Limb (tissue), 2 donors: ENCODE data around the gene MAGED1.

Experiments
- DNase-seq, 2 donors: peaks; one replicate each; pipeline ENCODE4 v3.0.0-alpha.2; 2016; ENCODE audit errors: extremely low spot score in 2 of 2

The MAGED1 gene, protein sequence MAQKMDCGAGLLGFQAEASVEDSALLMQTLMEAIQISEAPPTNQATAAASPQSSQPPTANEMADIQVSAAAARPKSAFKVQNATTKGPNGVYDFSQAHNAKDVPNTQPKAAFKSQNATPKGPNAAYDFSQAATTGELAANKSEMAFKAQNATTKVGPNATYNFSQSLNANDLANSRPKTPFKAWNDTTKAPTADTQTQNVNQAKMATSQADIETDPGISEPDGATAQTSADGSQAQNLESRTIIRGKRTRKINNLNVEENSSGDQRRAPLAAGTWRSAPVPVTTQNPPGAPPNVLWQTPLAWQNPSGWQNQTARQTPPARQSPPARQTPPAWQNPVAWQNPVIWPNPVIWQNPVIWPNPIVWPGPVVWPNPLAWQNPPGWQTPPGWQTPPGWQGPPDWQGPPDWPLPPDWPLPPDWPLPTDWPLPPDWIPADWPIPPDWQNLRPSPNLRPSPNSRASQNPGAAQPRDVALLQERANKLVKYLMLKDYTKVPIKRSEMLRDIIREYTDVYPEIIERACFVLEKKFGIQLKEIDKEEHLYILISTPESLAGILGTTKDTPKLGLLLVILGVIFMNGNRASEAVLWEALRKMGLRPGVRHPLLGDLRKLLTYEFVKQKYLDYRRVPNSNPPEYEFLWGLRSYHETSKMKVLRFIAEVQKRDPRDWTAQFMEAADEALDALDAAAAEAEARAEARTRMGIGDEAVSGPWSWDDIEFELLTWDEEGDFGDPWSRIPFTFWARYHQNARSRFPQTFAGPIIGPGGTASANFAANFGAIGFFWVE

DNA sequence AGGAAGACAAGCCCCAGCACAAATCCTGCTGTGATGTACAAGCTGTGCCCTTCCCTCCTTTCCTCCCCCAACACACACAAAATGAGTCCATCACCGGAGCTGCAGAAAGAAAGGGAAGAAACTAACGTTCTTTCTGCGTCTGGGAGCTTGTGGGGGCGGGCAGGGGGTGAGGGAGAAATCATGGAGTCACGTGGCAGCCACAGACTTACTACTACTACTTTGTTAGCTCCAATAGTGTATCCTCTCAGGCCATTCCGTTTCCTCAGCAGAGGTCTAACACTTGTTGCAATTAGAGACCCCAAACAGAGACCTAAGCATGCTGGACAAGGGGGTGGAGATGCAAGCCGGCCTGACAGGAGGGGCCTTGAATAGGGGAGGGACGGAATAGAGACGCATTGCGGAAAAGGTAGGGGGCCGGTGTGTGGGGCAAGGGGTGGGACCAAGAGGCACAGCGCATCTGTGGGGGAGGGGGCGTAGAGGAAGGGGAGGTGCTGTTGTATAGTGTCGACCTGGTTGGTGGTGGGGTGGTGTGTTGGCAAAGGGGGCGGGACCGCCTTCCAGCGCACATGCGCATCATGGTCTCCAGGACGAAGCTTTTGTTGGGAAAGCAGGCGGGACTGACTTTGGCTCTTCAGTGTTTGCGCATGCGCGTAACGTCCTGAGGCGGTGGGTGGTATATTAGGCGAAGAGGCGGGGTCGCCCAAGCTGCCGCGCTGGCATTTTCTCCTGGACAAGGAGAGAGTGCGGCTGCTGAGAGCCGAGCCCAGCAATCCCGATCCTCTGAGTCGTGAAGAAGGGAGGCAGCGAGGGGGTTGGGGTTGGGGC, at the start of gene MAGED1:
Gene MAGED1, plus strand, starts transcription at position 703 of the 825 bp plus-strand sequence. CDS start 682 bp downstream, outside the sequence.
- DNase-seq, result peak; percentile 92 to 94

DNA sequence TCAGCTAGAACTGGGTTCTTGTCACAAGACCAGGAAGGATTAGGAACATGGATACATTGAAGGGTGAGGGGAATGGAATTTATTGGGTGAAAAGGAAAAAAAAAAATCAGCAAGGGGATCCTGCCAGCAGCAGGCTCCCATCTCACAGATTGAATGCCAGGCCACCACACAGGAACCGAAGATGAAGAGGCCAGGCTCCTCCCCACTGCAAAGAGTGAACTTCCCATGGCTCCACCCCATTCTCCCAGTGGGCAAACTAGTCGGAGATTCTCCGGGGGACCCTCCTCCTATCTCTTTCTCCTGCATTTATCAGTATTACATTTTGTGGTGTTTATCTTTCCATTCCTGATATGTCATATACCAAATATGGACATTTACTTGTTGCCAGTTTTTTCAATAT, 46.0 kb upstream of the MAGED1 start:
- DNase-seq, result no peak

DNA sequence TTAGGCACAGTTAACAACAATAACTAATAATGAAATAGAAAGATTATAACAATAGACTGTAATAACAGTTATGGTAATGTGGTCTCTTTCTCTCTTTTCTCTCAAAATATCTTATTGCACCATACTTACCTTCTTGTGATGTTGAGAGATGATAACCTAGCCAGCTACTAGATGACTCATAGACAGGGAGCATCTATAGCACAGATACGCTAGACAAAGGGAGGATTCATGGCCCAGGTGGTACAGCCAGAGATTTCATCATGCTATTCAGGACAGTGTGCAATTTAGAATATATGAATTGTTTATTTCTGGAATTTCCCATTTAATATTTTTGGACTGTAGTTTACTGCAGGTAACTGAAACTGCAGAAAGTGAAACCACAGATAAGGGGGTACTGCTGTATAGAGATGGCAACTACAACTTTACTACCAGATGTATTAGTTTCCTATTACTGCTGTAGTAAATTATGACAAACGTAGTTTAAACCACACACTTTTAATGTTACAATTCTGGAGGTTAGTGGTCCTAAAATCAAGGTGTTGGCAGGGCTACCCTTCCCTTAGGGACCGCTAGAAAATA, 41.8 kb upstream of the MAGED1 start:
- DNase-seq, result no peak

DNA sequence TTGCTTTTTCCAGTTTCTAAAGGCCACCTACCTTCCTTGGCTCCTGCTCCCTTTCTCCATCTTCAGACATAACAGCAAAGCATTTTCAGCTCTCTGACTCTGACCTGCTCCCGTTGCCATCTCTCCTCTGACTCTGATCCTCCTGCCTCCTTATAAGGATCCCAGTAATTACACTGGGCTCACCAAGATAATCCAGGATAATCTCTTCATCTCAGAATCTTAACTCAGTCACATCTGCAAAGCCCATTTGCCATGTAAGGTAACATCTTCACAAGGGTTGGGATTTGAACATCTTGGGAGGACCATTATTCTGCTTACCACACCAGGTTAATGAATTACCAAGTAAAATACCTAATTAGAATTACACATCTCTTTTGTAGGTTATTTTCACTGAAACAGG, 41.3 kb upstream of the MAGED1 start:
- no peak for DNase-seq

DNA sequence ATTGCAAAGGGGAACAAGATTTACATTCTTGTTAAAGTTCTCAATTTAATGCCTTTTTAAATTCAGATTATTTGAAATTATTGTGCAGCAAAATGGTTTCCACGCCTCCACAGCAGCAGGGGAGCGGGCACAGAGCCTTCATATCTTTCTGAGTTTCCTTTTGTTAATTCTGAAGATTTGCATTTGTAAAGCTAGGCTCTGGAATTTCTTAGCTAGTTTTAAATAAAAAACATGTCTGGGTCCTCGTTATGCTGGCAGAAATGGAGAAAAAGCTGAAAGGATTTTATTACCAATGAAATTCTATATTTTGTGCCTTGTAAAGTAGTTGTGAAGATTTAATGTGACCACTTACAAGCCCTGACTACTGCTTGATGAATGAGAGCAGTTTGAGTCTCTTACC, 40.8 kb upstream of the MAGED1 start:
- no peak for DNase-seq

DNA sequence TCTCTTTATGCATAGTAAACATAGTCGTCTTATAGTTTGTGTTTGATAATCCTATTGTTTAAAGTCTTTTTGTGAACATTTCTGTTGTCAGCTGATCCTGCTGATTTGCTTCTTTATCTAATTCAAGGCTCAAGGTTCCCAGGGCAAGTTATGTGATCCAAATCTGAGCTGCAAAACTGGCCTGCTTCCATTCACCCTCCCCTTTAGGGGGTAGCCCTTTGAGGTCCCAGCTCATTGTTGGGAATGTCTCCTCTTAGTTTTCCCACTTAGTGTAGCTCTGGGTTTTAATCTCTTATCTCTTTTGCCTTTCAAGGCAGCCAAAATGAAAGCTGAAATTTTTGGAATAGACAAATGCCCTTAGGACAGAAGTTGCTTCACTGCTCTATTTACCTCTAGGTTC, 40.2 kb upstream of the MAGED1 start:
- DNase-seq, result no peak

DNA sequence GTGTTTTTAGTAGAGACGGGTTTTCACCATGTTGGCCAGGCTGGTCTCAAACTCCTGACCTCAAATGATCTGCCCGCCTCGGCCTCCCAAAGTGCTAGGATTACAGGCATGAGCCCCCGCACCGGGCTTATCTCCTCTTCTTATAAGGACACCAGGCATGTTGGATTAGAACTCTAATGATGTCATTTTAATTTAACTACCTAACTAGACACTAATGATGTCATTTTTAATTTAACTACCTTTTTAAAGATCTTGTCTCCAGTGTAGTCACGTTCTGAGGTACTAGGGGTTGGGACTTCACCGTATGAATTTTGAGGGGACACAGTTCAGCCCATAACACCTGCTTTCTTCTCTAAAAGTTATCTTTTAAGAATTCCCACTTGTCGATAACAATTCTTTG, 37.7 kb upstream of the MAGED1 start:
- no peak for DNase-seq

DNA sequence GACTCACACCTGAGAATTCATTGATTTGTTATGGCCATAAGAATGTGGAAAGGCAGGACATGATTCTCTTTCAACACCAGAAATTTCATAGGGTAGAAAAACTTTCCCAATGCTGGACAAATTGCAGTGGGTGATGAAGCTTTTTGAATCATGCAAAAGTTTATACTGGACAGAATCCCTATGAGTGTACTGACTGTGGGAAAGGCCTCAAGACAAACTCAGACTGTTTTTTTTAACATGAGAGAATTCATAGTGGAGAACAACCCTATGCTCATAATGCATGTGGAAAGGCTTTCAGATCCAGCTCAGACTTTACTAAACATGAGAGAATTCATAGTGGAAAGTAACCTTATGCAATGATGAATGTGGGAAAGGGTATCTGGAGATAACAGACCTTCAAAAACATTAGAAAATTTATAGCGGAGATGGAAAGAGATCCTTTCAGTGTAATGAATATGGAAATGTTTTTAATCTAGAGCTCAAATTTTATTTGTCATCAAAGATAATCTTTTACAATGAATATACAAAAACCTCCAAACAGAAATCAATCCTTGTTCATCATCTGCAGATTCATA, 36.2 kb upstream of the MAGED1 start:
- DNase-seq, result no peak

DNA sequence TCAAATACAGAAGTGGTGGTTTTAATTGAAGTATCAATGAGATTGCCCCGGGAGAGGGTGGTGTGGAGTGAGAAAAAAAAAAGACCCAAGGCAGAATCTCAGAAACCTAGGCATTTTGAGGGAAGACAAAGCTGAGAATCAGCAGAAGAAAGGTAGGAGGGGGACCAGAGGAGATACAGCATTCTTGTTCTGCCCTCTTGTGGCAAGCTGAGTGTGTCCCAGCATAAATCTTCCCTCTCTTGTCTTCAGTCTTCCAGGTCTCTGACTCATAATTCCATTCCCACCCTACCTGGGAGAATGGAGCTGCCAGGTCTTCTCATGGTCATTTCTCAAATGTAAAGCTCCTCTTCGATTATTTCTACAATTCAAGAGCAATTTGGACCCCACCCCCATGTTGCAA, 32.7 kb upstream of the MAGED1 start:
- DNase-seq, result peak in 1 of 2 donors; percentile 9

DNA sequence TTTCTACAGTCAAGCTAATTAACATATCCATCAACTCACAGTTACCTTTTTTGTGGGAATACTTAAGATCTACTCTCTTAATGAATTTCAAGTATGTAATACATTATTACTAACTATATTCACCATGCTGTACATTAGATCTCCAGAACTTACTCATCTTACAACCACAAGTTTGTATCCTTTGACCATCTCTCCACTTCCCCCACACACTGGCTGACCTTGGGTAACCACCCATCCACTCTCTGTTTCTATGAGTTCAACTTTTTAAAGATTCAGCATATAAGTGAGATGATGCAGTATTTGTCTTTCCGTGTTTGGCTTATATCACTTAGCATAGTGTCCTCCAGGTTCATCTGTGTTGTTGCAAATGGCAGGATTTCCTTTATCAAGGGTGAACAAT, 30.5 kb upstream of the MAGED1 start:
- no peak for DNase-seq

DNA sequence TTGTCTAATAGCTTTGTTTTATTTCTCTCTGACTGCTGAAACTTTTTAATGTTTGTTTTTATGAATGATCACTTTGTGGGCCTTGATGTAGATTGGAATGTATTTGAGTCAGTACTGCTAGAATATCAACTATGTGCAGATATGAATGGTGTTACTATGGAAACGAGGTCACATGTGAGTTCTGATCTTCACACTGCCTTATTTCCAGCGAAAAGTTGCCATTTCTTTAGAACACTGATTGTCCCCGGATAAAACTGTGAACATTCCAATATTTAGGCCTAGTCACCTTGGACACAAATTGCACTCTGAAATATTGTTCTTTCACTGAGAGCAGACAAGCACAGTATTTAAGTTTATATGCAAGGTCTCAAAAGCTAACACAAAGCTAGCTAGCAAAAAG, 27.2 kb upstream of the MAGED1 start:
- DNase-seq, result no peak

DNA sequence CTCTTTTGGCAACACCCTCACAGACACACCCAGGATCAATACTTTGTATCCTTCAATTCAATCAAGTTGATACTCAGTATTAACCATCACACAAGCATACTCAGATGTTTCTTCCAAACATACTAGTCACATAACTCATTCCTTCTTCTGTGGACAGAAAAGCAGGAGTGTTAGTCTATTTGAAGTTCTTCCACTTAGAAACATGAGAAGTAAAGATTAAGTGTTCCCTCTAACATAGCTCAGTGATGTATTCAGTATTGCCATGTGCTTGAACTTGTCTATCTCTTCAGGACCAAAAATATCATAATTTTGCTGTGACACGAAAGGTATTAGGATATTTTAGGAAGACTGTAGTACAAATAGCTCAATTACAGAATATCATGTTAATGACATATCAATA, 25.8 kb upstream of the MAGED1 start:
- DNase-seq, result no peak

DNA sequence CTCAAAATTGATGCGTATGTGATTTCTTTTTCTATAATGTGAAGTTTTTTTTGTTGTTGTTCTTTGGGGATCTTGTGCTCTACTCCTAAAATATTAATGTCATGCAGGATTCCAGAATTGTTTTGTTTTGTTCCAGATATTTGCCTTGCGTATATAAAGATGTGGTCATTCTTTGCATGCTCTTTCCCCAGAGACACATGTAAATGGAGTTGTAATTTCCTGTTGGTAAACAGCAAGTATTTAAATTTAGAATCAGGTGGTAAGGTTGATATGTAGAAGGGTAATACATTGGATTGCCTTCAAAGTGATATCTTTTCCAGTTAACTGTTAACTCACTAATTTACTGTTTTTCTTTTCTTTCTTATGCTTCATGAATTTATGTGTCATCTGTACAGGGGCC, 23.1 kb upstream of the MAGED1 start:
- no peak for DNase-seq

DNA sequence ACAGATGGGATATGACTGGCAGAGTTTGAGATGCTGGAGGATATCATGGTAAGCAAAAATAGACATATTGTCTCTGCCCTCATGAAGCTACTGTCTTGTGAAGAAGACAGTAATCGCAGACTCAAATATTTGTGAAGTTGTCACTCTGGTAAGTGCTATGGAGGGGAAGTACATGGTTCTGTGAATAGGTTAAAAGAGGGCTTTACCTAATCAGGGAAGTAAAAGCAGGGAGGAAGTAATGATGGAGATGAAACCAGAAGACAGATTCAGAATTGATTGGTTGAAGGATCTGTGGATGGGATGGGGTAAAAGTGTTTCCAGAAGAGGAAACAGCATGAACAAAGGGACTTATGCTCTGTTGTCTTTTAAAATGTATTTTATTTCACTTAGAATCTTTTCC, 19.3 kb upstream of the MAGED1 start:
- DNase-seq, result no peak

DNA sequence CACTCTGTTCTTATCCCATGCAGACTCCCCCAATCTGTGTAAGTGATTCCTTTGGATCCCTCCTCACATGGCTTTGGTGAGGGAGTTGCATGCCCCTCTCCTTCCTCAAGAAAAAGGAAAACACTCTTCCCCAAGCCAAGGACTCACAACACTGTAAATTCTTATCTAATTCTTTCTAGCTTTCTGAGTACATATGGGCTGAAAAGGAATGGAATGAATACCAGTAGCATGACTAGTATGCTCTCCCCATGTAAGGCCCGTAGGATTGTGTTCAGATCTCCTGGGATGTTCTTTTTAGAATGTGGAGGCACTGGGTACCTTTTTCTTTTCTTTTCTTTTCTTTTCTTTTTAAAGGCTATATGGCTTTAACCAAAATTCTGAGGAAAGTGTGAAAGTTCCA, 17.0 kb upstream of the MAGED1 start:
- no peak for DNase-seq

DNA sequence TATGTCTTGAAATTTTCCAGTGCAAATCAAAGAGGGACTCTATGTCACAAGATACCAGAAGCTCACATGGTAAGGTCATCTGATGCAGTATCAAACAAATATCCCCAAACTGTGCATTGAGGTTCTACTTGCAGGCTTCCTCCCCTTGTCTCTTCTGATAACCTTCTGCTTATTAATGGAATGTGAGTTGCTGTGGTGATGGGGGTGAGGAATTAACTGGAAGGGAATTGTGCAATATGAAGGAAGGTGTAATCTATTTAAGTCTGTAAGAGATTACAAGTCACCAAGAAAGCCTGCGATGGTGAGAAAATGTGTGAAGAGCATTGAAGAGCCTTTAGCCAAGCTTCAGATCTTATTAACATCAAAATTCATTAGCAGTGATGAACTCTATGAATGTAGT, 15.4 kb upstream of the MAGED1 start:
- DNase-seq, result no peak

DNA sequence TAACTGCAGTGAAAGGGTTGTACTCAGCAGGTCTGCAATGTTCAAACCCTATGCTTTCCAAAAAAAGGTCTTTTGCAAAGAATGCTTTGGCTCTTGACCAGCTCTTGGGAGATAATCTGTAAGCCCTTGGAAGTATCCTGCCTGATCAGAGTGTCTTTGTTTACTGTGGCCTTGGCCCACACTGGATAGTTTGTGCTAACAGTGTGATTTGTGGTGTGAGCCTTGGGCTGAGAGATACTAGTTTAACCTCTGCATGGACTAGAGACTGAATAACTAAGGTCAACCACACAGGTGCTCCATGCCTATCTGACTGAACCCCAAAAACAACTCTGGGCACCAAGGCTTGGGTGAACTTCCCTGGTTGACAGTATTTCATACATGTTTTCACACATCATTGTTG, 3.6 kb upstream of the MAGED1 start:
- no peak for DNase-seq

DNA sequence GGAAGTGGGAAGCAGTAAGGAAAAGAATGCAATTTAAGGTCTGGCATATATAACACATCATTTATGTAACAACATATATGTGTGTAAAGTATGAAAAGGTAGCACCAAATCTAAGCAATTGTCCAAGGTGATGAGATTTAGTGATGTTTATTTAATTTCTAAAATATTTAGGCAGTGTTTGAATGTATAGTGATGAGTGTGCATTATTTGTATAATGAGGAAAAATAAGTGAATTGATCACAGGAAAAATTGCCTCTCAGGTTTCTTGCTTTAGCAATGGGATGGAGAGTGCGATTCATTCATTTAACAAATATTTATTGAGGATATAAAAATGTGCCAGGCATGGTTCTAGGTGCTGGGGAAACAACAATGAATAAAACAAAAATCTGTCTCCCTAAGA, 2.2 kb upstream of the MAGED1 start:
- DNase-seq, result no peak

DNA sequence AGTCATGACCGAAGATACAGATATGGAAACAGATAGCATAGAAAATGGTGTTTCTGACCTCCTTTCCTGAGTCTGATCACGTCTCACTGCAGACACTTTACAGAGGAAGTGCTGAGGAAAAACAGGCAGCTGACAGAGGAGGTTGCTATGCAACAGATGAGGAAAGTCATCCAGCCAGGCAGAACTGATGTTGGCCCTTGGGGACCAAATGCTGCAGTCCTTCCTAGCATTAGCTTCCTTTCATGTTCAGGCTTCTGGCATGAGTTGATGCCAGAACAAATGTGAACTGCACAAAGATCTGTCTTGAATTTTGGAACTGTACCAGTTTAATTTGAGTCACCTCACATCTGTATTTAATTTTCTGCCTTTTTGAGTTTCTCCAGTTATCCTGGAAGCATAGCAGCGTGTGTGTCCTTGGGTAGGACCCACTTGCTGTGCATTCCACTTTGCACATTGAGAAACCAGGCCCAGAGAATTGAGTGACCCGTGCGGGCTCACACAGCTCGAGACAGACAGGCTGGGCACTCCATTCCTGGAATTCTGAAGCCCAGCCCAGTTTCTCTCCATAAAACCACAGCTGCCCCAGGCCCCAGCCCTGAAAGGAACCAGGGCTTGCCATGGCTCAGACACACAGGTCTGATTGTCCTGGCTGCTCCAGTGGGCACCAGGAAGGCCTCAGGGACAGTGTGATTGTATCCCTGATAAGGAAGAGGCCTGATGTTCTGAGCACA, 1.4 kb upstream of the MAGED1 start:
- peak; percentile 65 to 80 for DNase-seq

DNA sequence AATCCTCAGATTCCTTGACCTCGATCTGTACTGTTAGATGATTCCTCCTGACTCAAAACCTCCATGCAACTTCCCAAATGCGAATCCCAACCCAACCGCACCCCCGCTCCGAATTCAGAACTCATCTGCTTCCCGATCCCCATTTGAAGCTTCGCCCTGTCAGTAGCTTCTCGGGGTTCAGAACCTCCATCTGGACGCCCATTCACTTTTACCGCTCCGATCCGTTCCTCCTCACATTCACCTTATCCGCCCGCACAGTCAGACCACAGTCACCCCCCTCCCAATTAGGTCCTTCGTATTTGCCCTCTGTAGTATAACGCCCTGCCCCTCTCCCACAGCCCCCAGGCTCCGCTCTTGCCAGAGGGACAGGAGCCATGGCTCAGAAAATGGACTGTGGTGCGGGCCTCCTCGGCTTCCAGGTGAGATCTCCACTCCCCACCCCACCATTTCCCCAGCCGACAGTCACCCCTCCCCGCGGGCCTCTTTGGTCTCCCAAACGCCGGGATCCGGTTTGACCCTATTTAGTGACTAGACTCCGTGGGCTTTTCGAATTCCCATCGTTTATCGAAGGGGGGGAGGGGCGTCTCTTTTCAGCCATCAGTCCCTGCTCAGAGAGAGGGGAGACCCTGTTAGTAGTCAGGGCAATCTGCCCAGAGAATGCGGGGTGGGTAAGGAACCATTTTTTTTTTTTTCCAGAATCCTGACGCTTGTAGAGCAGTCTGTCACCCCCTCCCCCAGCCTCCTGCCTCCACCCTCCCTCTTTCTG, 691 bp downstream of the MAGED1 start:
- DNase-seq, result peak; percentile 35 to 81
